Endothelial cell (in vitro differentiated cells): ENCODE measurements around the gene TSTD1. TPM values are rescaled to one million over a fixed set of nuclear protein-coding genes. Genes with fewer than 3 reads are reported as not detected.

Experiments used
- DNase-seq: peaks from one replicate; pipeline ENCODE4 v3.0.0; 2021; ENCODE audit warnings: low spot score
- H3K27ac Mint-ChIP-seq: one replicate; pipeline ENCODE4 v1.8.0; 2021; ENCODE audit warnings: mixed read lengths, inconsistent platforms; ENCODE audit not compliant: unreplicated experiment
- H3K27me3 Mint-ChIP-seq: one replicate; pipeline ENCODE4 v1.8.0; 2021; ENCODE audit warnings: mild to moderate bottlenecking, moderate library complexity, mixed read lengths, inconsistent platforms; ENCODE audit not compliant: unreplicated experiment
- H3K36me3 Mint-ChIP-seq: one replicate; pipeline ENCODE4 v1.8.0; 2021; ENCODE audit warnings: mild to moderate bottlenecking, low read depth, mixed read lengths, inconsistent platforms; ENCODE audit not compliant: unreplicated experiment
- H3K4me1 Mint-ChIP-seq: one replicate; pipeline ENCODE4 v1.8.0; 2021; ENCODE audit warnings: mild to moderate bottlenecking, mixed read lengths, inconsistent platforms; ENCODE audit not compliant: unreplicated experiment
- H3K4me3 Mint-ChIP-seq: one replicate; pipeline ENCODE4 v1.8.0; 2021; ENCODE audit warnings: mild to moderate bottlenecking, mixed read lengths, inconsistent platforms; ENCODE audit not compliant: unreplicated experiment
- H3K9me3 Mint-ChIP-seq: one replicate; pipeline ENCODE4 v1.8.0; 2021; ENCODE audit warnings: mixed read lengths, inconsistent platforms; ENCODE audit not compliant: unreplicated experiment
- total RNA-seq: library from RNA; stranded (reverse); fragmentation: NEBNext Ultra II Directional; extraction: Animal tissue kit (Norgen Biotek cat#: 25700); gene quantifications from one replicate; pipeline ENCODE4 v1.2.1, GENCODE V29; 2021; ENCODE audit not compliant: unreplicated experiment
- TF ChIP-seq, protein P1 (sequence below): fragments of 200-600 bp; sonication (generic); IDR thresholded peaks from one replicate; pipeline ENCODE4 v1.5.0; 2021; ENCODE audit warnings: antibody characterized with exemption; ENCODE audit not compliant: unreplicated experiment

TSTD1 gene
- total RNA-seq, 1 donor from 2014 or later, result 14.2 TPM

DNA sequence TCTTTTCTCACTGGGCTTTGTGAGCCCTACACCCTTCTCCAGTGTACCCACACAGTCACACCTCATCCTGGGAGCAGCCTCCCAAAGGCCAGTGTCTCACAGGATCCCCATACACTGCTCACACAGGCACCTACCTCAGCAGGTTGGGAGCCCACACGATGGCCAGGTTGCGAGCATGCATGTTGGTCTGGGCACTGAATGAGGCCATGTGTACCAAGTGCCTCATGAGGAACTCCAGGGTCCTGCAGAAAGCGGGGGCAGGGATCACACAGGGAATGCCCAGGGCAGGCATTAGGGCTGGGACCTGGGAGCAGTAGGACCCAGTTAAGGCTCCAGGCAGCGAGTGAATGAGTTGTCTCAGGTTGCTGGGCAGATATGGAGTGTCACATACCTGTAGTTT, 15.5 kb upstream of the TSTD1 start:
- Mint-ChIP-seq H3K27ac (no peak overlapping the region), H3K36me3 (peaks cover 4% of the 10 kb centered on the region), H3K4me1 (no peaks in the 10 kb centered on the region), H3K4me3 (no peak overlapping the region), H3K27me3 (no peaks in the 10 kb centered on the region), H3K9me3 (no peaks in the 10 kb centered on the region)
- TF ChIP-seq, protein P1, sequence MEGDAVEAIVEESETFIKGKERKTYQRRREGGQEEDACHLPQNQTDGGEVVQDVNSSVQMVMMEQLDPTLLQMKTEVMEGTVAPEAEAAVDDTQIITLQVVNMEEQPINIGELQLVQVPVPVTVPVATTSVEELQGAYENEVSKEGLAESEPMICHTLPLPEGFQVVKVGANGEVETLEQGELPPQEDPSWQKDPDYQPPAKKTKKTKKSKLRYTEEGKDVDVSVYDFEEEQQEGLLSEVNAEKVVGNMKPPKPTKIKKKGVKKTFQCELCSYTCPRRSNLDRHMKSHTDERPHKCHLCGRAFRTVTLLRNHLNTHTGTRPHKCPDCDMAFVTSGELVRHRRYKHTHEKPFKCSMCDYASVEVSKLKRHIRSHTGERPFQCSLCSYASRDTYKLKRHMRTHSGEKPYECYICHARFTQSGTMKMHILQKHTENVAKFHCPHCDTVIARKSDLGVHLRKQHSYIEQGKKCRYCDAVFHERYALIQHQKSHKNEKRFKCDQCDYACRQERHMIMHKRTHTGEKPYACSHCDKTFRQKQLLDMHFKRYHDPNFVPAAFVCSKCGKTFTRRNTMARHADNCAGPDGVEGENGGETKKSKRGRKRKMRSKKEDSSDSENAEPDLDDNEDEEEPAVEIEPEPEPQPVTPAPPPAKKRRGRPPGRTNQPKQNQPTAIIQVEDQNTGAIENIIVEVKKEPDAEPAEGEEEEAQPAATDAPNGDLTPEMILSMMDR, result no peak
- no peak for DNase-seq

DNA sequence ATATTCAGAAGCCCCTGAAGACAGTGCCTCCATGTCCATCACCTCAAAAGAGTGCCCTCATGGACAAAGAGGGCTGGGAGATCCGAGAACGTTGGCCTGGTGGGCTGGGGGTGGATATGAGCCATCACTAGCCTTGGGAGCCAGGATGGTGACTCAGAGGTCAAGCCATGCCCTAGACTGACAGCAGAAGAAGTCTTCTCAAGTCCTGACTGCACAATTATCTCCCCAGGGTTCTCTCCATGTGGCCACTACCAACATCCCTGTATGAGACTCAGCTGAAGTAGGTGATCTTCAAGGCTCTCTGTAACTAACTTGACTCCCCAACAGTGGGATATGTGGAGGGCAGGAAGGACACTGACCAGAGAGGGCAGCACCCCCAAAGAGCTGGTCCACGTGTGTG, 14.1 kb upstream of the TSTD1 start:
- TF ChIP-seq, protein P1, result no peak
- peaks cover 4% of the 10 kb centered on the region for H3K27me3 Mint-ChIP-seq
- H3K36me3 Mint-ChIP-seq, result peaks cover 12% of the 10 kb centered on the region
- H3K4me1 Mint-ChIP-seq, result no peaks in the 10 kb centered on the region
- peaks cover 4% of the 10 kb centered on the region for H3K9me3 Mint-ChIP-seq
- H3K27ac Mint-ChIP-seq, result no peak overlapping the region
- no peak overlapping the region for H3K4me3 Mint-ChIP-seq
- no peak for DNase-seq

DNA sequence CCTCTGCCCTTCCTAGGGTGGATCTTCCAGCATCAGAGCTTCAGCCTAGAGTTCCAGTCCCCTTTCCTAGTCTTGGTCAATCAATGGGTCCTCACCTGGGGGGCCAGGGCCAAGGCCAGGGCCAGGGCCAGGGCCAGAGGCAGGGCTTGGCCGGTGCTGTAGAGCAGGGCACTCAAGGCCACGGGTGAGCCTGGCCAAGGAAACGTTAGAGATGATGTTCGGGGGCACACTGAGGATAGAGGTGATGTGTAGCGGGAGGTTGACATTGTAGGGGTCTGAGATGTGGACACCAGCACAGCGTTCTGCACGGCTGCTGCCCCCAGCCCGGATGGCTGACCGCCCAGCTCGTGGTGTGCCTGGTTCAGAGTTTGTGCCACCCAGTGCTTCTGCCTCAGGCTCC, 12.5 kb upstream of the TSTD1 start:
- Mint-ChIP-seq H3K9me3 (peaks cover 8% of the 10 kb centered on the region), H3K4me3 (no peak overlapping the region), H3K27me3 (peaks cover 9% of the 10 kb centered on the region), H3K4me1 (peaks cover 4% of the 10 kb centered on the region), H3K36me3 (peaks cover 17% of the 10 kb centered on the region), H3K27ac (no peak overlapping the region)
- no peak for DNase-seq
- TF ChIP-seq, protein P1, result no peak

DNA sequence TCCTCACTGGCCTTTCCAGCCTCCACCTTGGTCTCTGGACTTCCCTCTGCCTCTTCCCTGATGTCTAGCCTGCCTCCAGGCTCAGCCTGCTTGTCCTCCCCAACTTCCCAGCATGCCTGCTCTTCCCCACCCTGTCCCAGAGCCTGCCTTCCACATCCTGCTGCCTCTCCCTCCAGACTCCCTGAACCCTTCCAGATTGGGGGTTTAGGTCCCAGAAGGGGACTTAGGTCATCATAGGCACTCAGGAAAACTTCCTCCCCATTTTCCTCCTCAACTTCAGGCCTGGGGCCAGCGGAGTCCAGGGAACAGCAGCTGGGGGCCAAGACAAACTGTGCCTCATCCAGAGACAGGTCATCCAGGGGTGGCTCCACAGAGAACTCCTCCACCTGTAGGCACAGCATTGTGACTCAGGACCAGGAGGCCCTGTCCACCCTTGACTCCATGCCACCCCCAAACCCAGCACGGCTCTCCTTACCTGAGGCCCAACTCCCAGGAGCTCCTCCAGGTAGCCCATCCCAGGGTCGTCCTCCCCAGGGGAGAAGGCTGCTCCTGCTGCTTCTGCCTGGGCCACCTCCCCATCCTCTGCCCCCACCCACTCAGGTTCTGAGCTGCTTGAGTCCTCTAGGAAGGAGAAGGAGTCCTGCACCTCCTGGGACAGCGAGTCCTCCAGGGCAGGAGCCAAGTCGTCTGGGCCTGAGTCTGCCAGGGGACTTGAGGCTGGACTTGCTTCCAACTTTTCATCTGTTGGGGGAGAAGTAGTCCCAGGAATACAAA, 10.4 kb upstream of the TSTD1 start:
- no peak overlapping the region for H3K27ac Mint-ChIP-seq
- peaks cover 8% of the 10 kb centered on the region for H3K9me3 Mint-ChIP-seq
- peaks cover 30% of the 10 kb centered on the region for H3K36me3 Mint-ChIP-seq
- H3K4me3 Mint-ChIP-seq, result peak overlapping the region; percentile 62
- peaks cover 21% of the 10 kb centered on the region for H3K4me1 Mint-ChIP-seq
- no peak for DNase-seq
- H3K27me3 Mint-ChIP-seq, result peaks cover 19% of the 10 kb centered on the region
- TF ChIP-seq, protein P1, result no peak
